ENCODE results near the gene ZNF793. TPM values are rescaled to one million over a fixed set of nuclear protein-coding genes. Genes with fewer than 3 reads are reported as not detected.
A peak's percentile ranks its signal among the peaks of the same experiment; 100 is the strongest.

Gene ZNF793
- total and polyA plus RNA-seq, 2 experiments from 2014 or later, result 8.0 to 11.4 TPM

GRCh38 chr19:37519890-37520289 lies 13.2 kb downstream of the ZNF793 start:
- Mint-ChIP-seq H3K4me3 (no peak overlapping the region), H3K36me3 (ENCODE audit: low read depth) (peaks cover 88% of the 10 kb centered on the region), H3K4me1 (no peaks in the 10 kb centered on the region), H3K27ac (no peak overlapping the region), H3K9me3 (peaks cover 27% of the 10 kb centered on the region), H3K27me3 (ENCODE audit: insufficient read depth, low read depth, poor library complexity) (peaks cover 2% of the 10 kb centered on the region)
- Histone ChIP-seq H3K36me3 (ENCODE audit: insufficient read depth) (peaks cover 22% of the 10 kb centered on the region; the same call in 1 of the 2 replicates), H3K9me2 (ENCODE audit: insufficient read depth) (no peaks in the 10 kb centered on the region), H3K4me1 (ENCODE audit: insufficient read depth) (no peaks in the 10 kb centered on the region), H3K27me3 (ENCODE audit: insufficient read depth) (no peaks in the 10 kb centered on the region), H3K79me2 (replicated peaks; ENCODE audit: insufficient read depth) (no peaks in the 10 kb centered on the region), H3F3A (replicated peaks; ENCODE audit: low read depth) (no peaks in the 10 kb centered on the region), H2AFZ (no peak overlapping the region), H3K4me2 (no peak overlapping the region), H4K20me1 (replicated peaks; ENCODE audit: insufficient read depth) (no peaks in the 10 kb centered on the region), H3K4me3 (no peak overlapping the region), H3K27ac (ENCODE audit: low read depth) (no peak overlapping the region)
- no peak for DNase-seq (ENCODE audit: low spot score)
- ATAC-seq, result no peak
- TF ChIP-seq ZNF114 (CRISPR knock-in tag; IDR thresholded peaks at IDR 0.05) (no peak), JUNB (IDR thresholded peaks at IDR 0.05; ENCODE audit: unreplicated experiment) (no peak), STAT1 (IDR thresholded peaks at IDR 0.05; ENCODE audit: unreplicated experiment) (no peak), NANOG (IDR thresholded peaks at IDR 0.05; ENCODE audit: borderline replicate concordance) (no peak)
- TF ChIP-seq, protein P1, sequence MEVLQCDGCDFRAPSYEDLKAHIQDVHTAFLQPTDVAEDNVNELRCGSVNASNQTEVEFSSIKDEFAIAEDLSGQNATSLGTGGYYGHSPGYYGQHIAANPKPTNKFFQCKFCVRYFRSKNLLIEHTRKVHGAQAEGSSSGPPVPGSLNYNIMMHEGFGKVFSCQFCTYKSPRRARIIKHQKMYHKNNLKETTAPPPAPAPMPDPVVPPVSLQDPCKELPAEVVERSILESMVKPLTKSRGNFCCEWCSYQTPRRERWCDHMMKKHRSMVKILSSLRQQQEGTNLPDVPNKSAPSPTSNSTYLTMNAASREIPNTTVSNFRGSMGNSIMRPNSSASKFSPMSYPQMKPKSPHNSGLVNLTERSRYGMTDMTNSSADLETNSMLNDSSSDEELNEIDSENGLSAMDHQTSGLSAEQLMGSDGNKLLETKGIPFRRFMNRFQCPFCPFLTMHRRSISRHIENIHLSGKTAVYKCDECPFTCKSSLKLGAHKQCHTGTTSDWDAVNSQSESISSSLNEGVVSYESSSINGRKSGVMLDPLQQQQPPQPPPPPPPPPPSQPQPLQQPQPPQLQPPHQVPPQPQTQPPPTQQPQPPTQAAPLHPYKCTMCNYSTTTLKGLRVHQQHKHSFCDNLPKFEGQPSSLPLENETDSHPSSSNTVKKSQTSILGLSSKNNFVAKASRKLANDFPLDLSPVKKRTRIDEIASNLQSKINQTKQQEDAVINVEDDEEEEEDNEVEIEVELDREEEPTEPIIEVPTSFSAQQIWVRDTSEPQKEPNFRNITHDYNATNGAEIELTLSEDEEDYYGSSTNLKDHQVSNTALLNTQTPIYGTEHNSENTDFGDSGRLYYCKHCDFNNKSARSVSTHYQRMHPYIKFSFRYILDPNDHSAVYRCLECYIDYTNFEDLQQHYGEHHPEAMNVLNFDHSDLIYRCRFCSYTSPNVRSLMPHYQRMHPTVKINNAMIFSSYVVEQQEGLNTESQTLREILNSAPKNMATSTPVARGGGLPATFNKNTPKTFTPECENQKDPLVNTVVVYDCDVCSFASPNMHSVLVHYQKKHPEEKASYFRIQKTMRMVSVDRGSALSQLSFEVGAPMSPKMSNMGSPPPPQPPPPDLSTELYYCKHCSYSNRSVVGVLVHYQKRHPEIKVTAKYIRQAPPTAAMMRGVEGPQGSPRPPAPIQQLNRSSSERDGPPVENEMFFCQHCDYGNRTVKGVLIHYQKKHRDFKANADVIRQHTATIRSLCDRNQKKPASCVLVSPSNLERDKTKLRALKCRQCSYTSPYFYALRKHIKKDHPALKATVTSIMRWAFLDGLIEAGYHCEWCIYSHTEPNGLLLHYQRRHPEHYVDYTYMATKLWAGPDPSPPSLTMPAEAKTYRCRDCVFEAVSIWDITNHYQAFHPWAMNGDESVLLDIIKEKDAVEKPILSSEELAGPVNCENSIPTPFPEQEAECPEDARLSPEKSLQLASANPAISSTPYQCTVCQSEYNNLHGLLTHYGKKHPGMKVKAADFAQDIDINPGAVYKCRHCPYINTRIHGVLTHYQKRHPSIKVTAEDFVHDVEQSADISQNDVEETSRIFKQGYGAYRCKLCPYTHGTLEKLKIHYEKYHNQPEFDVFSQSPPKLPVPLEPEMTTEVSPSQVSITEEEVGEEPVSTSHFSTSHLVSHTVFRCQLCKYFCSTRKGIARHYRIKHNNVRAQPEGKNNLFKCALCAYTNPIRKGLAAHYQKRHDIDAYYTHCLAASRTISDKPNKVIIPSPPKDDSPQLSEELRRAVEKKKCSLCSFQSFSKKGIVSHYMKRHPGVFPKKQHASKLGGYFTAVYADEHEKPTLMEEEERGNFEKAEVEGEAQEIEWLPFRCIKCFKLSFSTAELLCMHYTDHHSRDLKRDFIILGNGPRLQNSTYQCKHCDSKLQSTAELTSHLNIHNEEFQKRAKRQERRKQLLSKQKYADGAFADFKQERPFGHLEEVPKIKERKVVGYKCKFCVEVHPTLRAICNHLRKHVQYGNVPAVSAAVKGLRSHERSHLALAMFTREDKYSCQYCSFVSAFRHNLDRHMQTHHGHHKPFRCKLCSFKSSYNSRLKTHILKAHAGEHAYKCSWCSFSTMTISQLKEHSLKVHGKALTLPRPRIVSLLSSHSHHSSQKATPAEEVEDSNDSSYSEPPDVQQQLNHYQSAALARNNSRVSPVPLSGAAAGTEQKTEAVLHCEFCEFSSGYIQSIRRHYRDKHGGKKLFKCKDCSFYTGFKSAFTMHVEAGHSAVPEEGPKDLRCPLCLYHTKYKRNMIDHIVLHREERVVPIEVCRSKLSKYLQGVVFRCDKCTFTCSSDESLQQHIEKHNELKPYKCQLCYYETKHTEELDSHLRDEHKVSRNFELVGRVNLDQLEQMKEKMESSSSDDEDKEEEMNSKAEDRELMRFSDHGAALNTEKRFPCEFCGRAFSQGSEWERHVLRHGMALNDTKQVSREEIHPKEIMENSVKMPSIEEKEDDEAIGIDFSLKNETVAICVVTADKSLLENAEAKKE (CRISPR knock-in tag; IDR thresholded peaks at IDR 0.05), result no peak

- Mint-ChIP-seq H3K27me3 (ENCODE audit: insufficient read depth, low read depth, poor library complexity) (no peaks in the 10 kb centered on the region), H3K27ac (no peak overlapping the region), H3K4me1 (no peaks in the 10 kb centered on the region), H3K9me3 (peaks cover 90% of the 10 kb centered on the region), H3K36me3 (ENCODE audit: low read depth) (peaks cover 79% of the 10 kb centered on the region), H3K4me3 (no peak overlapping the region)
- Histone ChIP-seq H3K79me2 (replicated peaks; ENCODE audit: insufficient read depth) (no peaks in the 10 kb centered on the region), H3K4me2 (no peak overlapping the region), H3K27me3 (ENCODE audit: insufficient read depth) (no peaks in the 10 kb centered on the region), H3K27ac (ENCODE audit: low read depth) (no peak overlapping the region), H2AFZ (no peak overlapping the region), H3K36me3 (ENCODE audit: insufficient read depth) (peaks cover 48% of the 10 kb centered on the region), H3K4me3 (no peak overlapping the region), H3K4me1 (ENCODE audit: insufficient read depth) (no peaks in the 10 kb centered on the region), H3F3A (replicated peaks; ENCODE audit: low read depth) (no peaks in the 10 kb centered on the region), H3K9me2 (ENCODE audit: insufficient read depth) (no peaks in the 10 kb centered on the region), H4K20me1 (replicated peaks; ENCODE audit: insufficient read depth) (no peaks in the 10 kb centered on the region)
- ATAC-seq (no peak), DNase-seq (ENCODE audit: low spot score) (peak; percentile 21)
- TF ChIP-seq NANOG (IDR thresholded peaks at IDR 0.05; ENCODE audit: borderline replicate concordance), result no peak
- TF ChIP-seq CTCF (conservative IDR thresholded peaks at IDR 0.05; ENCODE audit: low read depth in 2 of 2), result no peak
- TF ChIP-seq EZH2 (IDR thresholded peaks at IDR 0.05; ENCODE audit: low read depth, unreplicated experiment), result no peak
- TF ChIP-seq EZH2phosphoT487 (IDR thresholded peaks at IDR 0.05; ENCODE audit: unreplicated experiment), result no peak
- TF ChIP-seq CREB1 (CRISPR knock-in tag; IDR thresholded peaks at IDR 0.05; ENCODE audit: low read depth), result no peak
- no peak for TF ChIP-seq ZNF114 (CRISPR knock-in tag; IDR thresholded peaks at IDR 0.05)
These were observed 30.7 kb downstream of the ZNF793 start for GRCh38 chr19:37537391-37537947.

Data from GM23338 (cell line).